Right forelimb (tissue), 1 donor: Measurements from ENCODE around the gene SLX9.
A peak's percentile ranks its signal among the peaks of the same experiment; 100 is the strongest.

Experiments
- DNase-seq: peaks from one replicate; pipeline ENCODE4 v3.0.0-alpha.2; 2018

The SLX9 gene

GRCh38 chr21:44992608-44993031, 52.8 kb downstream of the SLX9 start:
- DNase-seq, result no peak

GRCh38 chr21:44993321-44994046, 53.7 kb downstream of the SLX9 start:
- DNase-seq, result no peak

- peak; percentile 84 for DNase-seq
Measured at GRCh38 chr21:44994047-44994694, 54.3 kb downstream of the SLX9 start.

GRCh38 chr21:44994695-44995342, 55.0 kb downstream of the SLX9 start:
- DNase-seq, result no peak

GRCh38 chr21:44995343-44995941, 55.6 kb downstream of the SLX9 start:
- DNase-seq, result no peak

- DNase-seq, result no peak
Measured at GRCh38 chr21:44996096-44996495, 56.3 kb downstream of the SLX9 start.

- DNase-seq, result no peak
Measured at GRCh38 chr21:44996501-44996921, 56.7 kb downstream of the SLX9 start.

GRCh38 chr21:44996983-44997936, 57.4 kb downstream of the SLX9 start:
- no peak for DNase-seq

- no peak for DNase-seq
Measured at GRCh38 chr21:44998086-44998620, 58.3 kb downstream of the SLX9 start.

- DNase-seq, result no peak
Measured at GRCh38 chr21:44998621-44999427, 59.0 kb downstream of the SLX9 start.

- DNase-seq, result no peak
Measured at GRCh38 chr21:44999428-44999971, 59.7 kb downstream of the SLX9 start.

GRCh38 chr21:44999972-45000636, 60.3 kb downstream of the SLX9 start:
- DNase-seq, result no peak

- DNase-seq, result peak; percentile 37
Measured at GRCh38 chr21:45000637-45001133, 60.9 kb downstream of the SLX9 start.

GRCh38 chr21:45001134-45002095, 61.6 kb downstream of the SLX9 start:
- no peak for DNase-seq

GRCh38 chr21:45002381-45003204, 62.8 kb downstream of the SLX9 start:
- peak; percentile 32 for DNase-seq

GRCh38 chr21:45003331-45004058, 63.7 kb downstream of the SLX9 start:
- peak; percentile 34 for DNase-seq

GRCh38 chr21:45004059-45004422, 64.2 kb downstream of the SLX9 start:
- DNase-seq, result peak; percentile 25
